RKO (cell line): ENCODE measurements around the gene PSMB7.
A peak's percentile ranks its signal among the peaks of the same experiment; 100 is the strongest.

Experiments used
- DNase-seq: peaks from one replicate; pipeline ENCODE4 v3.0.0-alpha.2; 2016; ENCODE audit warnings: low spot score

The PSMB7 gene

DNA sequence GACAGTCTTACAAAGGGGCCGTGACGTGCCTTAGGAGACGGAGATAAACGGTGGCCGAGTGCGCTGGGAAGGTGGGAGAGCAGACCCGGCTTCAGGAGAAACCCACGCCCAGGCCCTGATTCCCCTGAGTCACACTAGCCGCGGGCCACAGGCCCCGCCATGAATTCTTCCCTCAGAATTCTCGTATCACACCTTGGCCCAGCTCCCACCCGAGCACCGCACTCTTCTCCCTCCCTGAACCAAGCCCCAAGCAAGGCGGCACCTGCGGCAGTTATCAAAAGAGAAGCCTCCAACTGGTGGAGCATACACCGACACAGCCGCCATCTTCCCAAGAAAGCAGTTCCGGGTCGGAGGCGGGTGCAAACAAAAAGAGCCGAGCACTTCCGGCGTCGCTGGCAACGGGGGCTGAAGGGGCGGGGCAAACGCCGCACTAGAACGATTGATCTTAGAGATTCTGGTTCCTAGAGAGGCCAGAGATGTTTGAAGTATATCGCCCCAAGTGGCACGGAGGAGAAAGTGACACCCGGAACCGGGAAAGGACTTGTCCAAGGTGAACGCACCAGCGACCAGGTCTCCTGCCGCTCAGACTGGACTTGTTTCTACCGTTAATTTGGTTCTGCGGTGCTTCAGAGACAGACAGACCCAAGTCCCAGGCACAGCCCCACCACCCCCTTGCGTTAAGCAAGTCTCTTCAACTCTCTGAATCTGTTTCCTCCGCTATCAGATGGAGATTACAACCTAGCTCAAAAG lies at the start of gene PSMB7:
Gene PSMB7 (minus strand): TSS at position 341 of the 750 bp plus-strand sequence. CDS start 17 bp downstream, at position 324.
- peak; percentile 100 for DNase-seq

DNA sequence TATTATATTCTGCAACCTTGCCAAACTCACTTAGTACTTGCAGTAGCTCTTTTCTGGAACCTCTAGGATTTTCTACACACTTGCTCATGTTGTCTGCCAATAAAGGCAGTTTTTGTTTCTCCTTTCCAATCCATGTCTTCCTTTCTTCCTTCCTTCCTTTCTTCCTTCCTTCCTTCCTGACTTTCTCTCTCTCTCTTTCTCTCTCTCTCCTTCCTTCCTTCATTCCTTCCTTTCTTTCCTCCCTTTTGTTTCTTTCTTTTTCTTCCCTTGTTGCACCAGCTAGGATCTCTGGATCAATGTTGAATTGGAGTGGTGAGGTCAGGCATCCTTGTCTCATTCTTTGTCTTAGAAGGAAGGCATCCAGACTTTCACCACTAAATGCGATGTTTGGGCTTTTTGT lies 47.5 kb upstream of the PSMB7 start:
- no peak for DNase-seq

DNA sequence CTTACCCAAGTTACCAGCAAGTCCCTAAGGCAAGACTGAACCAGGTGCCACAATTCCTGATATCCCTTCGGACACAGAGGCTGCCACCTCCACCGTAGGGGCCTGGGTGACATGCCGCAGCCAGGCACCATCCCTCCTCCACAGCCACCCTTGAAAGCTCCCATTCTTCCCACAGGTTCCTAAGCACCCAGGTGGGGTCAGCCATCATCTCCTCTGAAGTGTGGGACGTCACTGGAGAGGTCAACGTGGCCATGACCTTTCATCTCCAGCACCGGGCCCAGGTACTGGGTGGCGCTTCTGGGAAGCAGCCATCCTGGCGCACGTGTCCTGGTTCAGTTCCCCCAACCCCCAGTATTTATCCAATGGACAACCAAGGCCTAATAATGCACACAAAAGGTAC lies 43.2 kb upstream of the PSMB7 start:
- DNase-seq = no peak

GRCh38 chr9:124457887-124458431 lies 42.7 kb upstream of the PSMB7 start:
- no peak for DNase-seq

DNA sequence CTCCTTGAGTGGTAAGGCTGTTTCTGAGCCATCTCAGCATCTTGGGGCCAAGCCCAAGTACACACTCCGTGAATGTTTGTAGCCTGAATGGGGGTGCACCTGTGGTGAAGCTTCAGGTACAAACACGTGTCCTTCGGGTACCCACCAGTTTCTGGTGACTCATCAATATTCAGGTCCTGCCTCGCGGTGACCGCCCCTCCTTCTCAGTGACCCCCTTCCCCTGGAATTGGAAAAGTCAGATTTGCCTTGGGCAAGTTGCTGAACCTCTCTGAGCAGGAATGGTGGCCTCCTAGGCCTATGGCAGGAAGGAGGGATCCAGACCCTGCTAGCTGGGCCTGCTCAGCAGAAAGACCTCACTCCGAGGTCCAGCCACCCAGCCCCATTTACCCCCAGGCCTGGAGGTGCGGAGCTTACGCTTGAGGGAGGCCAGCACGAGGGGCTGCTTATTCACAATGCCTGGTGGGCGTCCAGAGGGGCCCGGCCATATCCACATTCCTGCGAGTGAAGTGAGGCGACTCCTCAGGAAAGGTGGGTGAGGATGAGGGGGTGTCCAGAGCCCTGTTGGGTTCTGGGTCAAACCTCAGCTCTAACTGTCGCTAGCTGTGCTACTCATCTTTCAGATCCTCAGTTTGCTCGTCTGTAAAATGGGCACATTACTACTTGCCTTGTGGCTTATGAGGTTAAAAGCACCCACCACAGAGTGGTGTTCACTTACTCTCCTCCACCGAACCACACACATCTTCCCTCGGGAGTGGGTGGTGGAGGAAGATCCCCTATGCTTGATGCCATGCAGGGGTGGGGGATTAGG lies 42.0 kb upstream of the PSMB7 start:
- DNase-seq = no peak

DNA sequence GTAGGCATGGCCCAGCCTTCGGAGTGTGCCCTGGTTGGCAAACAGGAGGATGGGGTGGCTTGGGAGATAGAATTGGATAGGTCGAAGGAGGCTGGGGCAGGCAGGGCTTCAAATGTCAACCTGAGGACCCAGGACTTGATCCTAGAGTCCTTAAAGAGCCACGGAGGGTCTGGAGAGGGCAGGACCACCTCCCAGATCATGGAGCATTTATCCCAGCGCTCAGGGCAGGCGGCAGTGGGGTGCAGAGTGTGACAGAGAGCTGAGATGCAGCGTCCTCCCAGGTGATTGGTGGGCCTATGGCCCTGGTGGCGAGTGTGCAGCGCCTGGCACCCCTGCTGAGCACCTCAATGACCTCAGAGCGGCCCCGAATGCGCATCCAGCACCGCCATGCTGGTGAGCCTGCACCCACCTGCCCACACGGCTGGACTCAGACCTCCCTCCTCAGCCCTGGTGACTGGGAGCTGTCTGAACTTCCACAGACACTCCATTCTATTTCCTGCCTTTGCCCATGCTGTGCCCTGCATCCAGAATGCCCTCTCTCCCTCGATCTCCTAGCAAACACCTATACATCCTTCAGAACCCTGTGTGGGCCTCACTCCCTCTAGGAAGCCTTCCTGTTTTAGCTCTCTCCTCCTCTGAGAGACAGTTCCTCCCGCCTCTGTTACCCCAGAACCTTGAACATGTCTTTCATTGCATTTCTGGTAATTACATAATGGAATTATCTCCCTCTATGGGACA lies 41.3 kb upstream of the PSMB7 start:
- DNase-seq = no peak

GRCh38 chr9:124455820-124456219 lies 40.6 kb upstream of the PSMB7 start:
- no peak for DNase-seq

GRCh38 chr9:124454791-124455443 lies 39.7 kb upstream of the PSMB7 start:
- no peak for DNase-seq

DNA sequence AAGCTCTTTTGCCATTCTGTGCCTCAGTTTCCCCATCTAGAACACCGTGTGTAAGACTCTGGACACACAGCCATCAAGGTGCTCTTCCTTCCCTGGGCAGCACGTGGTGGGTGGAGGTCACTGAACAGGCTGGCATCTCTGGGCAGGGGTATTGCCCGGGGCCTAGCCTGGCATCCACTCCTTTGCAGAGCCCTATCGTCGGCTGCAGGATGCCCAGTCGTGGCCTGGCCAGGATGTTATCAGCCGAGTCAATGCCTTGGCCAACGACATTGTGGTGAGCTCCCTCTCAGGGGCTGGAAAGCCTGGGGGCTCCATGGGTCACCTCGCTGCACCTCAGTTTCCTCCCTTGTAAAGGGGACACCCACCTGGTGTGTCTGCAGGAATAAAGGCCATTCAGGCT lies 39.1 kb upstream of the PSMB7 start:
- no peak for DNase-seq

- no peak for DNase-seq
Measured at GRCh38 chr9:124453586-124454191, 38.4 kb upstream of the PSMB7 start.

DNA sequence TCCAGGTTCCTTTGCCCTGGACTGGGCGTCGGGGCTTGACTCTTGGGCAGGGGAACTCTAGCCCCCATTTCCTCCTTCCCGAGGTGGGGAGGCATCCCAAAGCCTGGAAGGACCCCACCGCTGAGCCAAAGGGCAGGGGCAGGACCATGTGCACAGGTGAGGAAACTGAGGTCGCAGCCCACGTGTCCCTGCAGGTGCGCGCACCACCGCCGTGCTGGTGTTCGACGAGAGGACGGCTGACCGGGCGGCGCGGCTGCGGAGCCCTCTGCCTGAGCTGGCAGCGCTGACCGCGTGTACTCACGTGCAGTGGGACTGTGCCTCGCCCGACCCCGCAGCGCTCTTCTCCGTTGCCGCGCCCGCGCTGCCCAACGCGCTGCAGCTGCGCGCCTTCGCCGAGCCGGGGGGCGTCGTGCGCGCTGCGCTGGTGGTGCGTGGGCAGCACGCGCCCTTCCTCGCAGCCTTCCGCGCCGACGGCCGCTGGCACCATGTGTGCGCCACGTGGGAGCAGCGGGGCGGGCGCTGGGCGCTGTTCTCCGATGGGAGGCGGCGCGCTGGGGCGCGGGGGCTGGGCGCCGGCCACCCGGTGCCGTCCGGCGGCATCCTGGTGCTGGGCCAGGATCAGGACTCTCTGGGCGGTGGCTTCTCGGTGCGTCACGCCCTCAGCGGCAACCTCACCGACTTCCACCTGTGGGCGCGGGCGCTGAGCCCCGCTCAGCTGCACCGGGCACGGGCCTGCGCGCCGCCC lies 37.8 kb upstream of the PSMB7 start:
- DNase-seq = no peak

GRCh38 chr9:124452326-124452725 lies 37.1 kb upstream of the PSMB7 start:
- no peak for DNase-seq

DNA sequence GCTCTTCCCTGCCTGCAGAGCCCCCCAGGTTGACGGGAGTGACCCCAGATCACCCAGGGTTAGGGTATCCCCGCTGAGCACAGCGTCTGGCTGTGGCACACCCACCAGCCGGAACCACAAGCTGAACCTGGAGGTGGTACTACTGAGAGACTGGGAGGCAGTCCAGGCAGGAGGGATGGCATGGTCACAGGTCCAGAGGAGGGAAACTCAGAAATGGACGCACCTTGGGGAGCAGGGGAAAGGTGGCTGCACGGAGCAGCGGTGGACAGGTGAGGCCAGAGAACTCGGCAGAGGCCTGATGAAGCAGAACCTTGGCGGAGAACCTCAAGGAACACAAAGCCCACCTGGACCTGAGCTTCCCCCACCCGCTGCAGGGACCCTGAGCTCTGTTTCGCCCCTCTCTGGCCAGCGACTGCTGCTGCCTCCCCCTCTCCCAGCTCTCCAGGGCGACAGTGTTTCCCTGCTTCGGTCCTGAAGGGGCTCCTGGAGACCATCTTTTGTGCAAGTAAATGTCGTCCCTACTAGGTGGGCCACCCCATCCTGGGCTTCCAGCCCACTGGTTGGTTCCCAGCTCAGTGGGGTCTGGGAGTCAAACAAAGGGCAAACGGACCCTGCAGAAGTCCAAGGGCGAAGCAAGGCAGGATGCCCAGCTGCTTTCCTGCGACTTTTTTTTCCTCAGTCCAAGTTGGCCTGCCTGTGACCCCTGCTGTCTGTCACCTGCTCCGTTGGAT lies 35.9 kb upstream of the PSMB7 start:
- no peak for DNase-seq

- no peak for DNase-seq
Measured at GRCh38 chr9:124450241-124450924, 35.1 kb upstream of the PSMB7 start, which contains the start of gene ADGRD2. Gene ADGRD2, plus strand, starts transcription at chr9:124450451. Its CDS starts 1,216 bp downstream, at chr9:124451667.

DNA sequence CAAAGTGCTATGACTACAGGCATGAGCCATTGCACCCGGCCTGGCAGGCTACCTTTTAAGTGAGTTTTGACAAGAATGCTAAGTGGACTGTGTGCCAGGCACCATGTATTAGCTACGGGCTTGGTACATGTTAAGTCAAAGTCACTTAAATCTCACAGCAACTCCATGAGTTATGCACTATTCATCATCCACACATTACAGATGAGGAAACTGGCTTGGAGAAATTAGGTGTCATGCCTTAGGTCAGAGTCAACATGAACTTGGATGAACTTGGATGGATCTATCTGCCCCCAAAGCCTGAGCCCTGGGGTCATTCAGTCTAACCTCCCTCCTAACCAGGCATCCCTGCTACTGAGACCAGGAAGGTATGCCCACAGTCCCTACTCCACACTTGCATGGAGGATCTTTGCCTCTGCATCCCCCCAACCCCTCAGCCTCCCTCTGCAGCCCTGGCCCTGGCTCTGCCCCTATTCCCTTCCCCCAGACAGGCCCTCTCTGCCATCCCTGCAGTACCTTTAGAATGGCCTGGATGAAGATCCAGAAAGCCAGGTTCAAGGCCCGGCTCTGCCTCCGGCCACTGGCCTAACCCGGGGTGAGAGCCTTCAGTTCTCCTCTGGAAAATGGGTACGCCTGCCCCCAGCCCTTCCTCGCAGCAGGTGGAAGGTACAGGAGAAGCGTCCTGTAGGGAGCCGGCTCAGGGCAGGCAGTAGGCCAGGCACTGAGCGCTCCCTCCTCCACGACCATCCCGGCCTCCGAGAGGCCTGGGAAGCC lies 34.3 kb upstream of the PSMB7 start:
- peak; percentile 58 for DNase-seq

- DNase-seq = no peak
Measured at GRCh38 chr9:124448019-124448418, 32.8 kb upstream of the PSMB7 start.

DNA sequence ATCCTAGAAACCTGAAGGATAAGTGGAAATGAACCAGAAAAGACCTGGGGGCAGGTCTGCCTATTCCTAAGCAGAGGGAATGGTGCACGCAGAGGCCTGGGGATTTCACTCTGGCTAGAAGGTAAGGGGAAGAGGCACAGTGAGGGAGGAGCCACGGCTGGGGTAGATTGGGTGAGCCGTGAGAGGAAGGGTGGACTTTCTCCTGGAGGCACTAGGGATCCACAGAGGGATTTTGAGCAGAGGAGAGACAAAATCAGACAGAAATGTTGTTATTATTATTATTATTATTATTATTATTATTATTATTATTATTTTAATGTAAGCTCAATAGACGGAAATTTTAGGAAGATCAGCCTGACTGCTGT lies 32.0 kb upstream of the PSMB7 start:
- DNase-seq = no peak

GRCh38 chr9:124444166-124444565 lies 28.9 kb upstream of the PSMB7 start:
- DNase-seq = no peak

DNA sequence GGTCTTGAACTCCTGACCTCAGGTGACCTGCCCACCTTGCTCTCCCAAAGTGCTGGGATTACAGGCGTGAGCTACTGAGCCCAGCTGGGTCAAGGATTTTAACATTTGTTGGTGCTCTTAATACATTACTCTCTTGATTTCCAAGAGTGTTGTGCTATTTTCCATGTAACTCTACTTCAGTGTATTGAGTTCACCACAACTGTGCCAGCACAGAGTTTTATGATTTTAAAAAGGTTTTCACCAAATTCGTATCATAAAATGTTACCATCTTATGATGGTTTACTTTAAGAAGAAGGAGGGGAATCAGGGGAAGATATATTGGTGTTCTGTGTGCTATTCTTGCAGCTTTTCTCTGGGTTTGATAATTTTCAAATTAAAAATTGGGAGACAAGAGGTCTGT lies 28.4 kb upstream of the PSMB7 start:
- no peak for DNase-seq
